Activated CD8-positive, alpha-beta memory T cell treated with anti-CD3 and anti-CD28 coated beads for 36 hours (primary cell): ENCODE data around the gene ITSN1. TPM values are rescaled to one million over a fixed set of nuclear protein-coding genes. Genes with fewer than 3 reads are reported as not detected.
"Not testable (repeated sequence)": the region's sequence is repeated elsewhere in the genome, so short reads cannot be mapped to it uniquely, and the experiment has no call there.

Experiments used
- CTCF ChIA-PET: fragments of 350-600 bp; sonication (Branson Sonifier 250); formaldehyde crosslinking; loops from one replicate; lab custom pipeline; 2021; ENCODE audit warnings: antibody characterized with exemption; lab: Charles Lee
- POLR2A ChIA-PET: fragments of 350-600 bp; sonication (Branson Sonifier 250); formaldehyde crosslinking; loops from one replicate; lab custom pipeline; 2021; ENCODE audit warnings: antibody characterized with exemption; lab: Charles Lee
- total RNA-seq, 2 experiments: library from RNA; stranded (reverse); gene quantifications; one replicate each; pipeline ENCODE4 v1.2.3, GENCODE V29; 2021

Gene ITSN1
- total RNA-seq, 2 experiments from 2014 or later: 4.8 TPM

GRCh38 chr21:33753886-33754285 is 111.6 kb downstream of the ITSN1 start:
- CTCF ChIA-PET: no interaction called here
- POLR2A ChIA-PET: no interaction called here

GRCh38 chr21:33754481-33754880 is 112.2 kb downstream of the ITSN1 start:
- CTCF ChIA-PET: no interaction called here
- POLR2A ChIA-PET: no interaction called here

GRCh38 chr21:33755354-33755753 is 113.1 kb downstream of the ITSN1 start:
- POLR2A ChIA-PET: no interaction called here
- CTCF ChIA-PET: no interaction called here

- ChIA-PET POLR2A (no interaction called here), CTCF (no interaction called here)
These were observed 118.5 kb downstream of the ITSN1 start for GRCh38 chr21:33760641-33761440.

GRCh38 chr21:33761441-33762036 is 119.2 kb downstream of the ITSN1 start:
- ChIA-PET POLR2A (no interaction called here), CTCF (no interaction called here)

GRCh38 chr21:33762803-33763581 is 120.7 kb downstream of the ITSN1 start:
- ChIA-PET CTCF (no interaction called here), POLR2A (interaction anchor here (0.6 kb wide), 1 partner anchor 563 kb away, joined by 3 read pairs; no protein-coding TSS in a partner anchor)

- CTCF ChIA-PET: no interaction called here
- POLR2A ChIA-PET: no interaction called here
These were observed 121.2 kb downstream of the ITSN1 start for GRCh38 chr21:33763582-33763899.

- POLR2A ChIA-PET: no interaction called here
- CTCF ChIA-PET: no interaction called here
These were observed 124.9 kb downstream of the ITSN1 start for GRCh38 chr21:33767236-33767635.

GRCh38 chr21:33767960-33768359 is 125.7 kb downstream of the ITSN1 start:
- POLR2A ChIA-PET: no interaction called here
- CTCF ChIA-PET: no interaction called here

GRCh38 chr21:33769057-33769456 is 126.8 kb downstream of the ITSN1 start:
- POLR2A ChIA-PET: no interaction called here
- CTCF ChIA-PET: no interaction called here

- CTCF ChIA-PET: no interaction called here
- POLR2A ChIA-PET: no interaction called here
These were observed 128.2 kb downstream of the ITSN1 start for GRCh38 chr21:33770542-33770941.

- CTCF ChIA-PET: no interaction called here
- POLR2A ChIA-PET: no interaction called here
These were observed 129.7 kb downstream of the ITSN1 start for GRCh38 chr21:33771976-33772375.

GRCh38 chr21:33774551-33774950 is 132.2 kb downstream of the ITSN1 start:
- ChIA-PET CTCF (no interaction called here), POLR2A (no interaction called here)

GRCh38 chr21:33775100-33775828 is 133.0 kb downstream of the ITSN1 start:
- POLR2A ChIA-PET: no interaction called here
- CTCF ChIA-PET: interaction anchor here (1.2 kb wide), 1 partner anchor 9 kb away, joined by 3 read pairs; no protein-coding TSS in a partner anchor

- CTCF ChIA-PET: no interaction called here
These were observed 138.3 kb downstream of the ITSN1 start for GRCh38 chr21:33780631-33781030.

GRCh38 chr21:33781121-33781520 is 138.8 kb downstream of the ITSN1 start:
- POLR2A ChIA-PET: no interaction called here

More at GRCh38 chr21:33780631-33781030, 138.3 kb downstream of the ITSN1 start:
- POLR2A ChIA-PET: no interaction called here

GRCh38 chr21:33783187-33783979 is 141.1 kb downstream of the ITSN1 start:
- ChIA-PET POLR2A (no interaction called here), CTCF (no interaction called here)

More at GRCh38 chr21:33781121-33781520, 138.8 kb downstream of the ITSN1 start:
- CTCF ChIA-PET: no interaction called here

- ChIA-PET POLR2A (no interaction called here), CTCF (no interaction called here)
These were observed 145.1 kb downstream of the ITSN1 start for GRCh38 chr21:33787431-33787830.

GRCh38 chr21:33788438-33788837 is 146.1 kb downstream of the ITSN1 start:
- POLR2A ChIA-PET, CTCF ChIA-PET: not testable (repeated sequence)
